Measurements from ENCODE around the gene SYNE1.

The SYNE1 gene

GRCh38 chr6:152673236-152673635 is 36.1 kb upstream of the SYNE1 start:
- H2AFZ ChIP-seq (ENCODE audit: low read depth, low read length, severe bottlenecking) = no peak overlapping the region
- TF ChIP-seq CTCF (IDR thresholded peaks at IDR 0.05; ENCODE audit: insufficient read depth, low read length, poor library complexity, severe bottlenecking) (no peak), EZH2phosphoT487 (conservative IDR thresholded peaks at IDR 0.05; ENCODE audit: low read length) (no peak)
- H3K27me3 ChIP-seq (ENCODE audit: low read length) = no peaks in the 10 kb centered on the region
- no peak overlapping the region for H3K9ac ChIP-seq (ENCODE audit: low read length)
- H3K79me2 ChIP-seq (ENCODE audit: insufficient read depth, low read length) = no peaks in the 10 kb centered on the region
- H3K4me3 ChIP-seq (ENCODE audit: insufficient read depth, low read length, poor library complexity, severe bottlenecking) = no peak overlapping the region
- no peaks in the 10 kb centered on the region for H4K20me1 ChIP-seq (ENCODE audit: low read depth, low read length)
- H3K9me3 ChIP-seq (ENCODE audit: insufficient read depth, low read length) = no peaks in the 10 kb centered on the region
- no peaks in the 10 kb centered on the region for H3K9me2 ChIP-seq (replicated peaks; ENCODE audit: insufficient read depth, low read length)
- no peak overlapping the region for H3K27ac ChIP-seq (ENCODE audit: low read depth, low read length)
- H3K36me3 ChIP-seq (ENCODE audit: low read length) = no peaks in the 10 kb centered on the region
- no peak overlapping the region for H3K4me2 ChIP-seq (ENCODE audit: low read depth, low read length, poor library complexity, severe bottlenecking)
- H3F3A ChIP-seq (ENCODE audit: insufficient read depth) = no peaks in the 10 kb centered on the region

- no peak overlapping the region for H2AFZ ChIP-seq (ENCODE audit: low read depth, low read length, severe bottlenecking)
- no peaks in the 10 kb centered on the region for H3K27me3 ChIP-seq (ENCODE audit: low read length)
- no peaks in the 10 kb centered on the region for H3K36me3 ChIP-seq (ENCODE audit: low read length)
- TF ChIP-seq CTCF (IDR thresholded peaks at IDR 0.05; ENCODE audit: insufficient read depth, low read length, poor library complexity, severe bottlenecking) = no peak
- TF ChIP-seq EZH2phosphoT487 (conservative IDR thresholded peaks at IDR 0.05; ENCODE audit: low read length) = no peak
- no peaks in the 10 kb centered on the region for H4K20me1 ChIP-seq (ENCODE audit: low read depth, low read length)
- H3F3A ChIP-seq (ENCODE audit: insufficient read depth) = no peaks in the 10 kb centered on the region
- H3K9ac ChIP-seq (ENCODE audit: low read length) = no peak overlapping the region
- no peak overlapping the region for H3K27ac ChIP-seq (ENCODE audit: low read depth, low read length)
- H3K9me2 ChIP-seq (replicated peaks; ENCODE audit: insufficient read depth, low read length) = no peaks in the 10 kb centered on the region
- no peak overlapping the region for H3K4me2 ChIP-seq (ENCODE audit: low read depth, low read length, poor library complexity, severe bottlenecking)
- no peak overlapping the region for H3K4me3 ChIP-seq (ENCODE audit: insufficient read depth, low read length, poor library complexity, severe bottlenecking)
- H3K79me2 ChIP-seq (ENCODE audit: insufficient read depth, low read length) = no peaks in the 10 kb centered on the region
- no peaks in the 10 kb centered on the region for H3K9me3 ChIP-seq (ENCODE audit: insufficient read depth, low read length)
Observed at GRCh38 chr6:152671171-152671570, 34.0 kb upstream of the SYNE1 start.

- Histone ChIP-seq H4K20me1 (ENCODE audit: low read depth, low read length) (no peaks in the 10 kb centered on the region), H2AFZ (ENCODE audit: low read depth, low read length, severe bottlenecking) (no peak overlapping the region), H3K9me3 (ENCODE audit: insufficient read depth, low read length) (no peaks in the 10 kb centered on the region), H3K9me2 (replicated peaks; ENCODE audit: insufficient read depth, low read length) (no peaks in the 10 kb centered on the region), H3K4me3 (ENCODE audit: insufficient read depth, low read length, poor library complexity, severe bottlenecking) (no peak overlapping the region), H3K27ac (ENCODE audit: low read depth, low read length) (no peak overlapping the region), H3K27me3 (ENCODE audit: low read length) (no peaks in the 10 kb centered on the region), H3K36me3 (ENCODE audit: low read length) (no peaks in the 10 kb centered on the region), H3F3A (ENCODE audit: insufficient read depth) (no peaks in the 10 kb centered on the region), H3K9ac (ENCODE audit: low read length) (no peak overlapping the region), H3K79me2 (ENCODE audit: insufficient read depth, low read length) (no peaks in the 10 kb centered on the region), H3K4me2 (ENCODE audit: low read depth, low read length, poor library complexity, severe bottlenecking) (no peak overlapping the region)
- TF ChIP-seq EZH2phosphoT487 (conservative IDR thresholded peaks at IDR 0.05; ENCODE audit: low read length) = no peak
- no peak for TF ChIP-seq CTCF (IDR thresholded peaks at IDR 0.05; ENCODE audit: insufficient read depth, low read length, poor library complexity, severe bottlenecking)
Observed at GRCh38 chr6:152669895-152670294, 32.7 kb upstream of the SYNE1 start.

All from SU-DHL-6 (cell line).